Central memory CD4-positive, alpha-beta T cell (primary cell): ENCODE data around the gene CDC42BPA.
"Not testable (repeated sequence)": the region's sequence is repeated elsewhere in the genome, so short reads cannot be mapped to it uniquely, and the experiment has no call there.

Source experiments
- DNase-seq: peaks from one replicate; pipeline ENCODE4 v3.0.0; 2022

The CDC42BPA gene

DNA sequence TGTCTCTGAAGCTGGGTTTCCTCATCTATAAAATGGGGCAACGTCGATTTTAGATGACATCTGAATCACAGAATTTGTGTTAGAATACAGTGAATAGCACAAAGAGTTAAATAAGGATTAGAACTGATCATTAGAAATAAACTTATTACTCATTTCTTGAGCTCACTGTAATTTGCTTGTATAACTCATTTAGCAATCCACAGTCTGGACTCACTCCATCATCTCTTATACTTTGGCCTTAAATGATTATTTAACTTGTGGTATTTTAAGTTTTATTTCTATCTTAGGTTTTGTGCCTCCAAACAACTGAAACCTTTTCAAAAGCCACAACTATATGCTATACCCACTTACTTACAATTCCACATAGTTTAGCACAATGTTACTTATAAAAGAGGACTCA is 128.0 kb downstream of the CDC42BPA start:
- DNase-seq = no peak

DNA sequence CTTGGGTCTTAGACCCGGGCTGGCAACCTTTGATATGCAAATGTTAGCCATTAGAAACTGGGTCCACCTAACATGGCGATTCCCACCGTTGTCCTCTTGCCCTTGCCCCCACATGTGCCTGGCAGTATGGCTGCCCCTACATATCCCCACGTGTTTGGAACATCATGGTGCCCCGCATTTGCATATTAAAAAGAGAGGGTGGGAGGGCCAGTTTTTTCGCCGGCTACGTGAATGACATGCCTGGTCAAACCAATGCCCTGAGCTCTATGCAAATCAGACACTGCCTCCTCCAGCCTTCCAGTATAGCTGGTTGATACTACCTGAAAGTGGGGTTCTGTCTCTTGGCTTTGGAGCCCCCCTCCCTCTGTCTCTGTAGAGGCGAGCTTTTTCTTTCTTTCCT is 133.0 kb downstream of the CDC42BPA start:
- no peak for DNase-seq

GRCh38 chr1:227182012-227182411 is 136.3 kb downstream of the CDC42BPA start:
- DNase-seq = no peak

DNA sequence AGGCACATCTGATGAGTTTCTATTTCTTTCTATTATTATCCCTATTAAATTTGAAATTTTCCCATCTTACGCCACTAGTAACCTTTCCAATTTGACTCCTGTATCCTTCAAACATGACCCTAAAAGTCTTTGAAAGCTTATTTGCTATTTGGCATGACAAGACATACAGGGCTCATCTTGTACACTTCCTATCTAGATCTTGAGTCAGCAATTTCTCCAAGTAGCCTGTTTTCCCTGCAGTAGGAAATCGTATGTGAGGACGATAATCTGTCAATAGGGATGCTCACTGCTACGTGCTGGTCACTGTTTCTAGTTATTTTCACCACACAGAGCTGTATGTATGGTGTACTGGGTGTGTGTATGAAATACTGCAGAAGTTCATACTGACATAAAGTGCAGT is 142.7 kb downstream of the CDC42BPA start:
- DNase-seq = no peak

DNA sequence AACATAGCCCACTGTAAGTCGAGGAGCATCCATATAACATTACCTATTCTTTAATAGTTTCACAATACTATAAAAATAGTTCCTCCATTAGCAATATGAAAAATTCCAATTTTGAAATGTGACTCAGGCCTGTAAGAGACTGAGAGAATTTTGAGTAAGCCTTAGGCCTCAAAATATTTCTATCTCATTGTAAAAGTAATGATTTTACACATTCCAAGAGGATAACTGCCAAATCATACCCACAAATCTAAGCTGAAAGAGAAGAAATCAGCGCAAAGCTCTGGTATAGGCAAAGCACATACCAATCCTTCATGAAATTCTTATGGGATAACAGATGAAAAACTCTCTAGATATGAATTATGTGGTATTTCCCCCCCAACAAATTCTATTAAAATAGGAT is 144.1 kb downstream of the CDC42BPA start:
- no peak for DNase-seq

DNA sequence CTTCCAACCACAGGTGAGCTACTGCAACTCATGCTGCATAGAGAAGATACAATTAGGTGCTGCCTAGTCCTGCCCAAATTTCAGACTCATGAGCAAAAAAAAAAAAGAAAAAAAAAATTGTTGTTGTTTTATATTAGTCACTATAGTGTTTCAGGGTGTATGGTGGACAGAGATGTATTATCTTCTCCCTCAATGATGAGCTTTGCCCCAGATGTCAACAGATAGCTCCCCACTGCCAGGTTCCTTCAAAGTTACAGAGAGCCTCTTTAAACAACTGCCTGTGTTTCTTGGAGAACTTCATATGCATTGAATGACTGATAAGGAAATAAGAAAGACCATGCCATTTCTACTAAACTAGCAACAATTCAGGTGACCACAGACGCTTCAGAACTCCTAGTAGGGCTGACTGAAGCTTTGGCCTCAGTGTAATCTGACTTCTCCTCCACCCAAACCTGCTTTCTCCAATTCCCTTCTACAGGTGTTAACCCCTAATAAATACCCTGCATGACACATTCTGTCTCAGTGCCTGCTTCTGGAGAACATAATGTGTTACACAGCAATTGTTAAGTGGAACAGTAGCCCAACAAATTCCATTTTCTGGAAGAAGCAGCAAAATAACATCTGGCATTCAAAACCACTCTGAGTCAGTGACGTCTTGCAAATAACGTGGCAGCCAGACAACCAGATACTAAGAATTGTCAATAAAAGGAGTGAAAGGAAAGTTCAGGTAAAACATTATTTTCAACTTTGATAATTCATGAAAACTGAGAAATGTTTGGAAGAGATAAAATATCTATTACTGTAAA is 147.7 kb downstream of the CDC42BPA start:
- no peak for DNase-seq

- DNase-seq = no peak
These were observed 148.9 kb downstream of the CDC42BPA start for GRCh38 chr1:227169343-227169742.

- no peak for DNase-seq
These were observed 150.8 kb downstream of the CDC42BPA start for GRCh38 chr1:227167276-227168101.

DNA sequence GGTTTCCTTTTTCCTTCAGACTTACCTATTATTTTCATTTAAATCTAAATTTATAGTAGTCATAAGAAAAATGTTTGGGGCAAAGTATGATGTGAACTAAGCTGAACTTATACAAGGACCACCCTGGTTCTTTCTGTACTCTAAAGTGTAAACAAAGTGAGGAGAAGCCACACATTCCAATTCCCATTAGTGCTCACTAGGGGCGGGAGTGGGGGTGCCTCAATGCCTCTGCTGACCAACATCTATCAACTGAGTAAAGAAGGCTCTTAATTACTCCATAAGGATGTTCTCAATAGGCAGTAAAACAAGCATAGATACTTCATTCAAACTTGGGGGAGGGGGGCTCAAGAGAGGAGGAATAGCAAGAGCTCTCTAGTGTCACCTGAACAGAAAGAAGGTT is 151.7 kb downstream of the CDC42BPA start:
- no peak for DNase-seq

GRCh38 chr1:227161470-227161869 is 156.8 kb downstream of the CDC42BPA start:
- DNase-seq = no peak

DNA sequence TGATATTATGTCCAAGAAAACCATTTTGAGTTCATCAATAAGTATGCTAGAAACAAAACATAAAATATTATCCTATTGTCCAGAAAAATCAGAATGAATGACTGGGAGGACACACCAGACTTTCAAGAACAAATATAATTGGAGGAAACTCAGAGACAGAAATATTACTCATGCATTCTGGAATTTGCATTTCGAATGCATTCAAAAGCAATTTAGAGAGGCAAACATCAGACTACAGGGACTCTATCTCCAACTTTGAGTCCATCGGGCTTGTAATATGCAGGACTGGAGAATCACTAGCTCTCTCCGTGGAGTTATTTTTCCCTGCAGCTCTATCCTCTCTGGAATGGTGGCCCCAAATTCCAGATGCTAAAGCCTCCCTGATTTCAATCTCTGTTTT is 161.8 kb downstream of the CDC42BPA start:
- DNase-seq = no peak

GRCh38 chr1:227155688-227156087 is 162.6 kb downstream of the CDC42BPA start:
- DNase-seq = no peak

DNA sequence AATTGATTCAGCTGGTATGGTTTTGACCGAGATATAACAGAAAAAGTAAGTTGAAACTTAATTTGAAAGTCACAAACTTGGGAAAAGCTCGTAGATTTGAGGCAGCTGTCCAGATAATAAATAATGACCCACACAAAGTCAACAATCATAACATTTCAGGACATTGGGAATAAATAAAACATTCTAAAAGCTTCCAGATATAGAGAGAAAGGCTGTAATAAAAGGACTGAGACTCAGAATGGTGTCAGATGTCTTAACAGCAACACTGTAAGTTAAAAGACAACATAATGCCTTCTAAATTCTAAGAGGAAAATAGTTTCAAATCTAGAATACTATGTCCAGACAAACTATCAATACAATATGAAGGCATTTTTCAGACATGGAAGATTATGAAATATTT is 163.3 kb downstream of the CDC42BPA start:
- DNase-seq = no peak

DNA sequence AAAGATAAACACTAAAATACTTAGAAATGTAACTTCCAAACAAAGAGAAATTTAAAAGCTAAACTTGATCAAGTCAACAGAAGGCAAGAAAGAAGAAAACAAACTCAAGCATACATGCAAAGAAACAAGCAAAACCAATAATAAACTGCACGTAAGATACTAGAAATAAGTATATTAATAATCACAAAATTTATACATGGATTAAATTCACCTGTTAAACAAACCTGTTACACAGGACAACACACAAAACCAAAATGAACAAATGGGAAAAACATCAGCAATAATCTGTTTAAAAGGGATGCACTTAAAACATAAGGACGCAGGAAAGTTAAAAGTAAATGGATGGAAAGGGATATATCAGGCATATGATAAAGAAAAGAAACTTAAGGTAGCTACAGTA is 165.8 kb downstream of the CDC42BPA start:
- no peak for DNase-seq

GRCh38 chr1:227140376-227140775 is 177.9 kb downstream of the CDC42BPA start:
- DNase-seq = no peak

DNA sequence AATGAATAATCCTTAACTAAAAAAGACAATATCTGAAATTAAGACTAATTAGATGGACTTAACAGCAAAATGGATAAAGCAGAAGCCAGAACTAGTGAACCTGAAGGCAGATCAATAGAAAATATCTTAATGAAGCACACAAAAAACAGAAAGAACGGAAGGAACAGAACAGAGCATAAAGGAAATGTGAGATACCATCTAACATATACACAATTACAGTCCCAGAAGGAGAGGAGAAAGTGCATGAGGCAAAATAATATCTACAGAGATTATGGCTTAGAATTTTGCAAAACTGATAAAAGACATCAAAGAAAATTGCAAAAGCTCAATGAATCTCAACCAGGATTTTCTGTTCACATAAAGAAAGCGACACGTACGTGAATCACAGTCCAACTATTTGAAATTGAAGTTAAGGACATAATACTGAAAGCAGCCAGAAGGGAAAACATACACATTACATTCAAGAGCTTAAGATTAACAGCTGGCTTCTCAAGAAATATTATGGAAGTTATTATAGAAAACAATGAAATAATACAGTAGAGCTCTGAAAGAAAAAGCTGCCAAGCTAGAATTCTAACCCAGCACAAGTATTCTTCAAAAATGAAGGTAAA is 182.0 kb downstream of the CDC42BPA start:
- no peak for DNase-seq

DNA sequence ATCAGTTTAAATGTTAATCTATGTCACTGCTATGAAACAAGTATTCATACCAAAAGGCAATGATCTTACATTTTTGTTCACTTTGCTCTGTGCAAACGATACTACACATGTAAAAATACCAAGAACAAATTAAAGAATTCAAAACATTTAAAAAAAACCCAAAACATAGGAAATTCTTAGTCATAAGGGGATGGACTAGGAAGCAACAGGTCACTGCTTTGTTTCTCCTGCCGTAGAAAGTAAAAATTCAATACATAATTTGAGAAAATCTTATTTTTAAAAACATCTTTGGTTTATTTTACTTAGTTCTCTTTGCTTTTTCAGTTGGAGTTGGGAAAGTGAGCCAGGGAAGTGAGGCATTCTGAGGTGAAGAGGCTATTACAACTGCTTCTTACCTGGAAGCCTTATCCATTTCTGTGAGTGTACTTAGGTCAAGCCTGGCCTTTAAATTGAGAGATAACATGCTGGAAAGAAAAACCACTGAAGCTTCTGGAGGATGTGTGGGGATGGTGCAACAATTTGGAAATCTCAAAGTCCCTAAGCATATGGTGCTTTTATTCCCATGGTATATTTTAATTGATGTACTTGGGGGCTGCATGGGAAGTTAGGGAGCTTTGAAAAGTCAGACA is 183.5 kb downstream of the CDC42BPA start:
- DNase-seq = no peak

DNA sequence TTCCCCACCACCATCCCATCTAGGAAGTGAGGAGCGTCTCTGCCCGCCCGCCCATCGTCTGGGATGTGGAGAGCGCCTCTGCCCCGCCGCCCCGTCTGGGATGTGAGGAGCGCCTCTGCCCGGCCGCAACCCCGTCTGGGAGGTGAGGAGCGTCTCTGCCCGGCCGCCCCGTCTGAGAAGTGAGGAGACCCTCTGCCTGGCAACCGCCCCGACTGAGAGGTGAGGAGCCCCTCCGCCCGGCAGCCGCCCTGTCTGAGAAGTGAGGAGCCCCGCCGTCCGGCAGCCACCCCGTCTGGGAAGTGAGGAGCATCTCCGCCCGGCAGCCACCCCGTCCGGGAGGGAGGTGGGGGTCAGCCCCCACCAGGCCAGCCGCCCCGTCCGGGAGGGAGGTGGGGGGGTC is 185.6 kb downstream of the CDC42BPA start:
- not testable (repeated sequence) for DNase-seq

DNA sequence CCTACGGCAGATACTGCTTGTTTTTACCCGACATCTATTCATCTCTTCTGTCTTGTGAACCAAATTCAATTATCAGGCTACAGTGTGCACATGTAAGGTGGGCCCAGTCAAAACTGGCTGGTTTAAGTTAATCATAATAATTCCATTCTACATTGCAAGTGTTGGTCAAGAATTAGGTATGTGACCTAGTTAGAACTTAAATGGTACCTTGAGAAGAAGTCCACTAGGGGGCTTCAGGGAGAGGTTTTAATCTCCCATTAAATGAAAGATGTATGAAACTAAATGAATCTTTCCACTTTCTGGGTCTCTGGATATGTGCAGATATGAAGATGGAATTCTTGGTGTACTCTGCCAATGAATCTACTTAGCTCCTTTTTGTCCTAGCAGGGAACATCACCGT is 187.1 kb downstream of the CDC42BPA start:
- DNase-seq = no peak

DNA sequence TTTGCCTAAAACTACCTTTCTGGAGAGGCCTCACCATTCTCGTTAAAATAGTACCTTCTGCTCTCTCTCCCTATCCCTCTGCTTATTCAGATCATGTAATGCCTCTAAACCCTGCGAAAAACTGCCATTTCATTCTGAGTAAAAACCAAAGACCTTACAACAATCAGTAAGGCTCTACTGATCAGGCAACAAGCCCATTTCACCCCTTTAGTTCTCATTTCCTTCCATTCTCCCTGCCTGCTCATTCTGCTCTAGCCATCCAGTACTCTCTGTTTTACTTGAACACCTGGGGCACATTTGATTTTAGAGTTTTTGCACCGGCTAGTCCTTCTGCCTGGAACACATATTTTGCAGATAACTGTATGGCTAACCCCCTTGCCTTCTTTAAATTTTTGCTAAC is 190.4 kb downstream of the CDC42BPA start:
- DNase-seq = no peak

GRCh38 chr1:227125929-227126545 is 192.3 kb downstream of the CDC42BPA start:
- no peak for DNase-seq

DNA sequence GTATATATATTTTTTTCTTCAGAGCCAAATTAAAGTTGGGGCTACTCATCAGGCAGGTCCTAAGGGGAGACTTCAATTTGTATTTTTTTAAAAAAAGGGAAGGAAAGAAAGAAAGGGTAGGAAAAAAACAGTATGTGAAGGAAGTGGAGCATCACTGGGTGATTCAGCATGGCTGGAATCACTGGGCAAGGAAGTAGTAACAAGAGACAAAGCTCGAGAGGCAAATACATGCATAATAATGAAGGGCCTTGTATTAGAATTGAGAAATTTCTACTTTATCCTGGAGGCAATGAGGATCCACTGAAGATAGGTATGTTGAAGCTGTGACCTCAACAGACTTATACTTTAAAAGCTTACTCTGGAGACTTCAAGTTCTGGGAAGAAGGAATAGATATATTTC is 193.8 kb downstream of the CDC42BPA start:
- DNase-seq = no peak

DNA sequence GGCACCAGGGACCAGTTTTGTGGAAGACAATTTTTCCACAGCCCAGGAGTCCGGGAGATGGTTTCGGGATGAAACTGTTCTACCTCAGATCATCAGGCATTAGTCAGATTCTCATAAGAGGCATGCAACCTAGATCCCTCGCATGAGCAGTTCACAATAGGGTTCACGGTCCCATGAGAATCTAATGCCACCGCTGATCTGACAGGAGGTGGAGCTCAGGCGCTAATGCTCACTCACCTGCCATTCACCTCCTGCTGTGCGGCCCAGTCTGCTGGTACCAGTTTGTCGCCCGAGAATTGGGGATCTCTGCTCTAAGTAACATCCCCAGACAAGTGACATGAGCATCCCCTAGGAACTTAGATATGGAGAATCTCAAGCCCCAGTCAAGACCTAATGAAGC is 197.5 kb downstream of the CDC42BPA start:
- no peak for DNase-seq
